Stimulated activated CD8-positive, alpha-beta memory T cell treated with anti-CD3 and anti-CD28 coated beads, Interleukin-15, amount 100 ng/mL, for 4 hours (primary cell): ENCODE data around the gene PAM.
"Not testable (repeated sequence)": the region's sequence is repeated elsewhere in the genome, so short reads cannot be mapped to it uniquely, and the experiment has no call there.

Experiments used
- DNase-seq, 2 donors: peaks; one replicate each; pipeline ENCODE4 v3.0.0-alpha.2; 2020; ENCODE audit warnings: low read depth in 2 of 2

PAM gene

DNA sequence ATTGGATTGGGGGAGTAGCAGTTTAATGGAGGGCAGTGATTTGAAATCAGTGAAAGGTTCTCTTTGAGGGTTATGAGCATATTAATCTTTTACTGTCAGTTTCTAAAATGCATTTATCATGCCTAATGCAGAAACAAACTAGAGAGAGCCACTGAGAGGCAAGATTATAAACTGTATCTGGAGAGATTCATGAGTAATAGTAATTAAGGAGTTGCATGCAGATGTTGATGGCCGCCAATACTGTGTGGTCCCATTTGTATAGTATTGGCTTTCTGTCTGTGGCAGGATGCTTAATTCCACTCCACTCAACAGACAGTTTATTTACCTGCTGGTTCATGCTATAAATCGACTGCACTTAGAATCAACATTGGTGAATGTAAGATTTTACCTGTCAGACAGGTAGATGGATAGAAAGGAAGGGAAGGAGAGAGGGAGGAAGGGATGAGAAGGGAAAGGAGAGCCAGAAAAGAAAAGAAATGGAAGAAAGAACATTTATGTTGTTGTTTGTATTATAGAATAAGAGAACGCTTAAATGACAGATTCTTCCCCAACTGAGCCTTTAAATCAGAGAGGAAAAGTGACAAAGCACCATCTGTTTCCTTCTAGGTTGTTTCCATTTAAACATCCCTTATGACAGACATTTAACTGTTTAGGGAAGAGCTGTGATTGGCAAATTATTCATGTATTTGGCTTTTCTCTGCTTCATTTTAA lies 146.5 kb downstream of the PAM start:
- no peak for DNase-seq

DNA sequence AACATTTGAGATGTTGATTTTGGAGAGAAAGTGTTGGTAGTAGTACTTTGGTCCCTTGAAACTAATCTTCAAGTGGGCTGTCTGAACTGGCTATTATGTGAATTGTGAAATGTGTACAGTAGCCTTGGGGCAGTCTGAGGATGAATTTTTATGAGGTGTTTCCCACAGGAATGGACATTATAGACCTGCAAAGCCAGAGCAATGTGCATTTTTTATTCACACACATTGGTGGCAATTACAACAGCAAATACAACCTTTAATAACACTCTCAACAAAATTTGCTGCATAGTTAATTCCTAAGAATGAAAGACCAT lies 147.0 kb downstream of the PAM start:
- no peak for DNase-seq

DNA sequence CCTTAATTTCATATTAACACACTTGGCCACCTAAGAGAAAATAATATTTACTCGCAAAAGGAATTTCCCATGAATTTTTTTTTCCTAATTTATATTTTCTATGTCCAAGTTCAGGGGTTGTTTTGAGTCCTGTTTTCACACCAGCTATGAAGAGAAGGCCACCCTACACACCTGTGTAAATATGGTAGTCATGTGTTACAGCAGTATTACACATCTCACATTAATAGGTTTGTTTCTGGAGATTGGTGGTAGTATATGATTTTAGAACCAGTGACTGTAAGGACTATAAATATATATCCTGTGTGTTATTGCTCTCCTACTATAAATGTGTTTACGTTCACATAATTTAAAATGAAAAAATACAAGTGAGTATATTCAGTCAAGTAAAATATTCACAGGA lies 147.5 kb downstream of the PAM start:
- no peak for DNase-seq

DNA sequence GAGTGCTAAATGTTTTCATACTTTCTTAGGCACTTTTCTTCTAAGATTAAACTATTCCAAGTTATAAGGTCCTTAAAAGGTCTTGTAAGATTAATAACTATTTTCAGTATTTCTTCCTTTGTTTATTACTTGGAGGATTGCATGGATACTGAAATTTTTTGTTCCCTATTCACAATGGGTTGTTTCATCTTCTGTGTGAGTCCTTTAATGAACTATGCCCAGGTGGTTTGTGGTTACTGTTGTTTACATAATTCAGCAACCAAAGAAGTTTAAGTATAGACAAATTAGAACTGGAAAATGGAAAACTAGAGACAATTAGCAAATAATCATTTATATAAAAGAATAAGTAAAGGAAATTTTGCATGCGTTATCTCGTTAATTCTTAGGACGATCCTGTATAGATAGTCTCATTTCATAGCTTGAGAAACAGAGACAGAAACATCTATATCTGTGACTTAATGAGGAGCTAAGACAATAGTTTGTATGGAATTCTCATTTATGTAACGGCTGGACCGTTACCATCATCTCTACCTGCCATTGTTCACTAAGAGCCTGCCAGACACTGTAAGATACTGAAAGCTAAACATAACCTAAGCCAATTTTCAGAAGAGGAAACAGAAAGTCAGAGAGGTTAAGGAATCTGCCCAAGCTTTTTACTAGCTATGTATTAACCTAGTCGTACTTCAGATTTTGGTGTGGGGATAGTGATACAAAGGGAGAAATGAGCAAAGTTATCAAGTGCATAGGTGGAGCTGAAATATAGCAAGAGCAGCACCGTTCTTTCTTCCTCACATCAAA lies 148.2 kb downstream of the PAM start:
- no peak for DNase-seq

DNA sequence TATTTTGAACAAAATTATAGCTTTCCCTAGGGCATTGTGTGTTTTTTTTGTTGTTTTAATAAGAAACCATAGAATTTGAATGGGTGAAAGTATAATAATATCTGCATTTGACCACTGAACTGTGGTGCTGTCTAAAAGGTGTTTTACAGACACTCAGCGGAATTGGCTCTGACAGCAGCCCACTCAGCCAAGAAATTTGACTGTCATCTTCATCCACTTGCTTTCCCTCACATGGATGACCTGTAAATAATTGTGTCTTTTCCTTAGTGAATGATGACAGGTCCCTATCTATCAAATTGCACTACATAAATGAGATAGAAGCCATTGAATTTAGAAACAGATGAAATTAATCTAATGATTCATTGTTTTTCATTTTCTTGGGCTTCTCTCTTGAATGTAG lies 150.0 kb downstream of the PAM start:
- DNase-seq, result no peak

DNA sequence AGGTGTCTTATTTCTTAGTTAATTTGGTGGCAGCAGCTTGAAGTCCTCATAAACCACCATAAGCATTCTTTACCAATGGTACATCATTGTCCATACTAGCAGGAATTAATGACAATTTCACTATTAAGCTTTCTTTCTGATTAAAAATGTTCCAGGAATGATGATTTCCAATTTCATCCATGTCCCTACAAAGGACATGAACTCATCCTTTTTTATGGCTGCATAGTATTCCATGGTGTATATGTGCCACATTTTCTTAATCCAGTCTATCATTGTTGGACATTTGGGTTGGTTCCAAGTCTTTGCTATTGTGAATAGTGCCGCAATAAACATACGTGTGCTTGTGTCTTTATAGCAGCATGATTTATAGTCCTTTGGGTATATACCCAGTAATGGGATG lies 152.0 kb downstream of the PAM start:
- DNase-seq, result not testable (repeated sequence)

DNA sequence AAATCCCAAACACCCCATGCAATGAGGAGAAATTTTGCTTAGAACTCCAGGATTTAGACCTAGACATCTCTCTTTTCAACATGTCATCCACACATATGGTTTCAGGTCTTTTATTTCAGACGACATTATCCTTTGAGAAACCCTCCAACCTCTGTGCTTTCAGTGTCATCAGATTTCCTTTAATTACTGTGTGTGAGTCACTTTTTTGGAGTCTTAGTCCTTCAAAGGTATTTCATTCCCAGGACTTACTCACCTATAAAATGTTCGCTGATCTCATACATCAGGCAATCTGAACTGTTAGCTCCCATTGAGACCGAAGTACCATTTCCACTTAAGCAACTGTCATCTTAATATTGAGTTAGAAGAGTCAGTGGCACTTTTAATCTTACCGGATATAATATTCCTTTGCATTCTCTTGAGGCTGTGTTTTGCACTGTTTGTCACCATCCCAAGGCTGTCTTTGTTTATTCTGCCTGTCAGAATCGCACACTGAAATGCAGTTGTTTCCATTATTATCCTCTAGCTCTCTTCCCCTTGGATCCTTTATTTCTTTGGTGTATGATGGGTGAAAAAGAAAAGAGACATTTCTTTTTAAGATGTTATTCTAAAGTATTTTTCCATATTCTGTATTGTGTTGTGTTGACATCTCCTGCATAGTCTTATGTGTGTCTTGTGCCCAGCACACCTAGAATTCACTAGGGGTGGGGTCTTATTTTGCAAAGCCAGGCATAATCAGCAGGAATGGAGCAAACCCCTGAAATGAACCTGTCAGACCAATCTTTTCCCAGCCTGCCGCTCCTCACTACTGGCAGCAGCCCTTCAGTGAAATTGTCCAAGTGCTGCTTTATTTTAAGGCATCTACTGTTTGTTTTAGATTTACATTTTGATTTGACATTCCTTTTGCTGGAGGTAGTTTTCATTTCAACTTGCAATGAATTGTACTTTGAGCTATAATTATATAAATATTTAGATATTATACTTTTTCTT lies 155.4 kb downstream of the PAM start:
- DNase-seq, result no peak

DNA sequence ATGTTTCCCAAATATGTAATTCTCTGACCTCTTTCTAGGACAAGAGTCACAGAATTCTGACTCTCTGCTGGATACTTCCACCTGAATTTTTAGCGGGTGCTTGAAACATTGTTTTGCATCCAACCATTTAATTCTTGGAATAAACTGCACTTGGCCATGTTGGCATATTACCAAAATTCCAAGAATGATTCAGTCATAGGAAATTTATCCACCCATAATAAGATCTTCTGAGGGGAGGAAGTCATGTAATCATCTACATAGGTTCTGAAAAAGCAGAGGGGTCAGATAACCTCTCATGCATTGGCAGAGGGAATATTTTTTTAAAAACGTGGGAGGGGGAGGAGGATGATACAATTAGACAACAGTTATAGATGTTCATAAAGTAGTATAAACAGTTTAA lies 156.9 kb downstream of the PAM start:
- DNase-seq, result no peak

DNA sequence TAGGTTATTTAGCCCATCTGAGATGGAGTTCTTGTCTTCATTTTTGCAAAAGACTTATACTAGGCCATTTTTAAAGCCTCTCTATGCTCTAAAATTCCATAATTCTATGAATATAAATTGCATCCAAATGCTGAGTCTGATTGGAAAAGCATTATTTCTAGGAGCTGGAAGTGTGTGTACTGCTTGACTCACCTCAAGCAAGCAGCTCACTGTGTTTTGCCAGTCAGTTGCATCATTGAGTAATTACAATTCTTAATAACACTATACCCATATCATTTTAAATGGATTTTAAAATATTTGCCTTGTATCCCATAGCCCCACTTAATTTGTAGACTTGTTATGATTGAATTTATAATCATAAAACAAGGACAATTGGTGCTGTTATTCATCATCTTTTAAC lies 161.0 kb downstream of the PAM start:
- DNase-seq, result no peak

DNA sequence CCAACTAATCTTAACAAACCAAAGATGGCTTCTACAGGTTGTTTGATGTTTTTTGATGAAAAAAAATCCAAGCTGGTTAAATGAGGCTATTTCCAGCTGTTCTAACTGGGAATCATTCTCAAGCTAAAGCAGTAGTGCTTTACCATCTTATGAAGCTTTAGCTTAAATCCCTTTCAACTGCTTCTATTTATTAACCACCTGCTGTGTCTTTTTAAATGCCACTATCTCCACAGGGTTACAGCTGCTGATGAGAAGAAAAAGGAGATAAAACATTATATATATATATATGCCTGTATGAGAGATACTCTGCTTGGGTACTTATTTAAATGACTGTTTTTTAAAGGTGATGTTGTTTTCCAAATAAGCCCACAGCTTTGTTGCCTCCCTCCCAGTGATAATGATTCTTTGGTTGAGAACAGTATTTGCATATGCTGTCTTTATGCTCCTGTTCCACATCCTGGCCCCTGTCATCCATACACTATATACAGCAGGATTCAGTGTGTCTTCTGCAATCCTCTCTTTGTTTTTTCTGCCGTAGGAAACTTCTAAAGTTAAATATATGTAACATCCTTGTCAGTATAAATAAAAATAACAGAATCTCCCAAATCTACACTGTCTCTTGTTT lies 164.0 kb downstream of the PAM start:
- no peak for DNase-seq

DNA sequence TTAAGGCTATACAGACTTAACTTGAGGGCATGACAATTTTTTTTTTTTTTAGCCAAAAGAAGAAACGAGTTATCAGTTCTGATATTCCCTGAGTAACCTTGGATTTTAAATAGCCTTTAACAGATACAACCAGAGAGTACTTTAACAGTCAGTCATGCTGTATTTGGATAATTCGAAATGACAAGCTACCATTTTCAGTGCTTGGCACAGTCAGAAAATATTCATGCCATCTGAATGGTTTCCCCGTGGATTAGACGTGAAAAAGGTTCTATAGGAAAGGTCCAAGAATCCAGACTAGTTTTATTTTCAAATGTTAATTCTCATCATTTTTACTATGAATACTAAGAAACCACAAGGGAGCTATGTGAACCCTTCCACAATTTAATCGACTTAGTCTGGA lies 165.7 kb downstream of the PAM start:
- no peak for DNase-seq

DNA sequence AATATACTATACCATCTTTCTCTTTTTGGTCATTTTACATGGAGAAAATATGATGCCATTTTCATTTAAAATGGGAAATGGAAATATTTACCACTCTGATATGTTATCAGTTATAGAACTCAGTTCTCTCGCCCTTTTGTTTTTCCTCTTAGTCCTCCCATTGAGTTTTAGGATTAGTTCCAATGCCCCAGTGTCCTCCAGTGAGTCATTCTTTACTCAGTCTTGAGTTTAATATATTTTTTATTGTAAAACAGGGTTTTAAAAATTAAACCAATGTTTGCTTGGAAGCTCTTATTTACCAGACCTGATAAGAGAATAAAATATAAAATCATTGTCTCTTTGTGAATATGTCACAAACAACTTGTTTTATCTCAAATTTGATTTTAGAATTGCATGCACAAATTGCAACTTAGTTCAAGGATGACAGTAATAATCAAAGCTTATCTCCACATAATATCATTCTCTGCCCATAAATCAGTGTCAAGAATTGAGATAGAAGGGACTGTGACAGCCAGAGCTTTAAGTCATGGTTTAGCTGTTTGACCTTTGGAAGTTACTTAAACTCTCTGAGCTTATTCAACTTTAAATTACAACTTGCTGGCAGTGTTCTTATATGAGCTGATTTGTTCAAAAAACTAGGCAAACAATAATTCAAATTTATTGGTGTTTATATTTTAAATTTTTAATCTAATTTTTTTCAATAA lies 166.4 kb downstream of the PAM start:
- no peak for DNase-seq

DNA sequence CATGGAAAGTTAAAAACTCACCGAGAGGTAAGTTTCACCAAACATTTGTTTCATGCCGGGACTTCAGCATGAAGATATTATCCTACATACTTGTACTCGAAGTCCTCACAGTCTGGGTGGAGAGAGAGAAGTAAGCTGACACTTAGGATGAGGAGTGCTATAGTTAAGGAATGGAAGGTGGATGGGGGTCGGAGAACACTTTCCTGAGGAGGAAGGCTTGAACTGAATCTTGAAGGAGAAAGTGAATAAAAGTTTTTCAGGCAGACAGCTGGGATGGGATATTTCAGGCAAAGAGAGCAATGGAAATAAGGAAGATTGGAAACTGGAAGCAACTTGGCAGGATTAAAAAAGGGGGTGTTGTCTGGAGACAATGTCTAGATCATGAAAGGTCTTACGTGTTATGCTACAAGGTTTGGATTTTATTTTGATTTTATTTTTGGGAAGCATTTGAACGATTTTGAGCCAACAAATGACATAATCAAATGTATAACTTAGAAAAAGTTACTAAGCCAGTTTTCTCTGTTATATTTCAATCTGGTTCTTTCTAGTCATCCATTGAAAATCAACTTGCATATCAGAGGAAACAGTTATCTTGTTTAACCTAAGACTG lies 167.1 kb downstream of the PAM start:
- DNase-seq, result no peak

DNA sequence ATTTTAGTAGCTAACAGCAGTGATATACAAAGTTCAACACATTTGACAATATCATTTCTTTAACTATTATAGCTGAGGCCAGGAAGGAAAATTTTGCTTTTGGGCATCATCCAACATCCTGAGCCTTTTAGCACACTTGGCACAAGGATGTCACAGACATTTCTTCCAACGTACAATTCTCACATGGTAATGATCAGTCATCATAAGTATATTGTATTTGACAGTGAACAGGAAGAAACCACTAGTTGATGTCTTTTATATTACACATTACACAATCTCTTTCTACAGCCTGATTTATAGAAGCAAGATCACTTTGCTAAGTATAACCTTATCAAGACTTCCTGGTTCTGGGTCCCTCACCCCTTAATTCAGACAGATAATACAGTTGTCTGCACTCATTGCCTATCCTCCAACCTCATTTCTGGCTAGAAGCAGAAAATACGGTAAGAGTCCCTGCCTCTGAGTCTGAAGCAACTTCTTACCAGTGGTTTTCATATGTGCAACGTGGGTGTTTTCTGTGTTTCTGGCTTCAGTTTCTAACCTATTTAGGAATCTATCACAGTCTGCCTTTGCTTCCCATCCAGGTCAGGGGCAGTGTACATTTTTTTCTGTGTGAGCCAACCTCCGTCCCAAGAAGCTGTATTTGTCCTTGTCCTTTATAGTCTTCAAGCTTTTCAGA lies 167.8 kb downstream of the PAM start:
- DNase-seq, result no peak

DNA sequence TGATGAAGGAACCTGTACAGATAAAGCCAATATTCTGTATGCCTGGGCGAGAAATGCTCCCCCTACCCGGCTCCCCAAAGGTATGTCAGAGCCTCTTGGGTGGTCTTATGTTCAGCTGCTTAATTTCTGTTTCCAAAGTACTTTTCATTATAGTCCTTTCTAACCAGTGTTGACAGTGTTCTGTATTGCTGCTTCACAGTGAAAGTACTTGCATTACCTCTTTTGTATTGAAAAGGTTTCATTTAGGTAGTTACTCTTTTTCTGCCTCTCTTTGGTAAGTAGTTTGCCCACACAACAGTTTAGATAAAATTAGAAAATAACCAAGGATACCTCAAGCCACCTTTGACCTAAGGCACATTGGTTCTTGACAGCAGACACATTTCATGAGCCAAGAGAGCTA lies 169.9 kb downstream of the PAM start:
- DNase-seq, result no peak

DNA sequence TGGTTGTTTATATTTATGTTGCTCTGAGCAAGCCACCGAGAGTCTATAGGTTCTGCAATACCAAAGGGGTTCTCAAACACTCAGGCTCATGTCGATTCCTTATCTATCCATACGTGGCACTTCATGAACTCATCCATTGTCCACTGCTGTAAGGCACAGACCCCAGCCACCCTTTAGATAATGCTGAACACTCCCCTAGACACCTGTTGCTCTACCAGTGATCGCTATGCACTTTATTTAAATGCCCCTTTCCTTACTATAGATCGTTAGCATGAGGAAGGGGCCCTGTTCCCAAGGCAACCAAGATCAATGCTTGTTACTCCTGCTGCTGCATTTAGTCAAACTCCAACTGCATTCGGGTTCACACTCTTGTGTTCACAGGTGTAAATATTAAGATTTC lies 171.9 kb downstream of the PAM start:
- DNase-seq, result no peak

DNA sequence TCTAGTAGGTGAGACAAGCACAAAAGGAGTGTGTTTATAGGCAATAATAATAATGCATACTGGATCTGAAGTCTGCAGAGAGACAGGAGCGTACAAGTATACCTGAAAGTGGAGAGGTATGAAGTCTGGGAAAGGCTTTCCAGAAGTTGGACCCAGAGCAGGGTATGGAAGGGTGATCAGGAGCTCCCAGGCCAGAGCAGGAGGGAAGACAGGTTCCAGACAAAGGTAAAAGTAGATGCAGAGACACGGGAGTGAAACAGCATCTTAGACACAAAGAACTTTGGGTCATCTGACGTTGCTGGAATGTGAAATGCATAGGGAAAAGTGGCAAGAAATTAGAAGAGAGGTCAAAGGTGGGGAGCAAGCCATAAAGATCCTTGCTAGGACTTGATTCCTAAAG lies 175.1 kb downstream of the PAM start:
- no peak for DNase-seq

DNA sequence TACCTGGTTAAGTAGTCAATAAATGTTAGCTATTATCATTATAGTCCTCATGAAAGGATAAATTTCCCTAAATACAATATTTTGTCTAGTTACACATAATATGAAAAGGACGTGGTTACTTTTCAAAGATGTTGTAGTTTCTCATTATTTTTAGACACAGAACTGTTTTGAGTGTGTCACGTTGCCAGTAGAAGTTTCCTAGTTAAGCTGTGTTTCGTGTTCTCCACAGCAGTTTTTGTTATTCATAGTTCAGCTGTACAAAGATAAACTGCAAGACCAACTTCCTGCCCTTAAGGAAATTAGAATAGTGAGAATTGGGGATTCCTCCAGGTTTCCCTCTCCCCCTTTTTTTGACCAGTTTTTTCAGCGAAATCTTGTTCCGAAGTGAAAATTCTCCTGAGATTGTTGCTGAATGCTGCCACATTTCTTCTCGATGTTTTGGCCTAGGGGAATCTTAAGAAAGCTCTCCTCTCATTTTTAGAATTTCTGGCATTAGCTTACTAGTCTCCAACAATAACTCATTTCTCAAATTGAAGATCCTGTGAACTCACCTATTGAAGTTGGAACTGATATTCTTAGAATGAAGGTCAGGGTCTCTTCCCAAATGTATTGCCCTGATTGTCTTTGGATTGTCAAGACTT lies 176.1 kb downstream of the PAM start:
- no peak for DNase-seq

DNA sequence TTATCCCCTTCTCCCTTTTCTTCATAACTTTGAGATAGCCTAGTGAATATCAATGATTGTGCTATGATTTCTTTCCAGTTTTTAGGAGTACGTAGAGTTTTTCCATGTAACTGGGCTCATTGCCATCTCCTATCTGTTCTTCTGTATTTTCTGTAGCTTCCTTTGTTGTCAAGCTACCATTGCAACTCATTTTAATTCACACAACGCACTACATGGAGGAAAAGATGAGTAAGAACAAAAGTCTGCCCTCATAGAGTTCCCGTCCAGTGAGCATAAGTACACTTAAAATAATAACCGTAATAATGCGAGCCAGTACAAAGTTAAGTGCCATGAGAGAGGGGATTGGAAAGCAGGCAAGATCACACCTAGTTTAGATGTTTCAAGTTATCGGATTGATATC lies 177.7 kb downstream of the PAM start:
- no peak for DNase-seq

DNA sequence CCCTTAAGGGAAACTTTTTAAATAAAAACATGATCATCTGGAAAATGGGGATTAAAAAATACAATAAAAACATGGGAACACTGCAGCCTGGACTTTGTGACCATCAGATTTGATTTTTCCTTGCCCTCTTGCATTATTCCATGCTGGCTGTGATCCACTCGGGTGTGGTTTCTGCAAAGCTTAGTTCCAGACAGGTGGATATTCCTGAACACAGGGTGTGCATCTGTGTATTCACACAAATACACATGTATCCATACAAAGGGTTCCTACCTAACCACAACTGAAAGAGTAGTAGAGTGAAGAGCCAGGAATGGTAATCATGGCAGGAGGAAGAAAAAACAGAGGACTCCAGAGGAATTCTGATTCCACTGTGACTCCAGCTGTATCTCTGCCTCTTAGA lies 178.2 kb downstream of the PAM start:
- no peak for DNase-seq
